GM12892 (cell line): ENCODE measurements around the gene RADIL.

Source experiments
- POLR2A ChIP-seq: IDR thresholded peaks from 2 replicates; pipeline ENCODE4 v1.6.1; 2011; ENCODE audit warnings: low read depth, low read length, control low read depth
- POLR2AphosphoS5 ChIP-seq: IDR thresholded peaks from 2 replicates; pipeline ENCODE4 v1.6.1; 2011; ENCODE audit warnings: low read depth, low read length, control low read depth

DNA sequence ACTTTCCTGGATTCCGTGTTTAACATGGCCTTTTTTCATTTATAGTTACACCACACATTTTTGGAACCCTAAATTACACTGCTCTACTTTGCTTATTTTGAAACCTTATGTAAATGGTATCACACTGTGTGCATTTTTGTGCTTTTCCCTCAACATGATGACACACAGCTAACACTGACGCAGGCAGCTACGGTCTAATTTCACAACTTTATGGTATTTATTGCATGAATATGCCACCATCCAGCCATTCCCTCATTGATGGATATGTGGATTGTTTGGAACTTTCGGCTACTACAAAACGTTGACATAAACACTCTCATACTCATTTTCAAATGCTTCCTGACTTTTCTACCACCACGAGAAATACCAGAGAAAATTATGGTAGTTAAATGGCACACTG, 28.6 kb downstream of the RADIL start:
- TF ChIP-seq POLR2AphosphoS5 (no peak), POLR2A (no peak)
